Panc1 (cell line): ENCODE data around the gene SLC38A10. TPM values are rescaled to one million over a fixed set of nuclear protein-coding genes. Genes with fewer than 3 reads are reported as not detected.

Experiments
- ATAC-seq: fragments of 200-7000 bp; cut with Tn5 transposase; 2 replicates; pipeline ENCODE4 v1.9.1; 2020; ENCODE audit warnings: mild to moderate bottlenecking, moderate library complexity
- BruUV-seq: library from RNA; stranded (reverse); fragments of 400-500 nt; replicated peaks from 2 replicates; lab custom pipeline; 2021; lab: Mats Ljungman, UMichigan
- CTCF ChIA-PET: fragments of 300-600 bp; sonication (Branson Sonifier 250); formaldehyde crosslinking; loops from one replicate; lab custom pipeline; 2022; ENCODE audit warnings: antibody characterized with exemption; lab: Charles Lee
- POLR2A ChIA-PET: fragments of 300-600 bp; sonication (Branson Sonifier 250); formaldehyde crosslinking; loops from one replicate; lab custom pipeline; 2022; ENCODE audit warnings: antibody characterized with exemption; lab: Charles Lee
- DNase-seq: peaks from one replicate; pipeline ENCODE4 v3.0.0-alpha.2; 2010; ENCODE audit warnings: low read depth, low spot score
- H3K27ac ChIP-seq: 2 replicates; pipeline ENCODE4 v1.5.1; 2011; ENCODE audit warnings: mild to moderate bottlenecking, low read length, inconsistent platforms
- H3K27me3 ChIP-seq: fragments of 200-500 bp; sonication (Bioruptor generic); 2 replicates; pipeline ENCODE4 v1.6.0; 2014; ENCODE audit warnings: low read length, inconsistent platforms; ENCODE audit not compliant: control insufficient read depth, insufficient read depth
- H3K36me3 ChIP-seq: fragments of 200-500 bp; sonication (Bioruptor generic); 2 replicates; pipeline ENCODE4 v1.5.1; 2014; ENCODE audit warnings: inconsistent platforms, mild to moderate bottlenecking, low read length, moderate library complexity; ENCODE audit not compliant: control insufficient read depth, insufficient read depth
- H3K4me1 ChIP-seq: 2 replicates; pipeline ENCODE4 v1.5.1; 2011; ENCODE audit warnings: inconsistent platforms, mild to moderate bottlenecking, low read length, moderate library complexity; ENCODE audit not compliant: control insufficient read depth, insufficient read depth
- H3K4me3 ChIP-seq, 2 experiments: 2 replicates each; pipeline ENCODE4 v1.5.1; 2011 to 2012; ENCODE audit warnings: low read depth in 2 of 2, low read length in 2 of 2, mild to moderate bottlenecking in 2 of 2, inconsistent platforms in 1 of 2, moderate library complexity in 1 of 2
- H3K9me3 ChIP-seq: fragments of 200-500 bp; sonication (Bioruptor generic); 2 replicates; pipeline ENCODE4 v1.5.1; 2014; ENCODE audit warnings: low read depth, mild to moderate bottlenecking, inconsistent platforms, low read length, moderate library complexity; ENCODE audit not compliant: control insufficient read depth, insufficient read depth
- POLR2AphosphoS5 ChIP-seq: IDR thresholded peaks from 2 replicates; pipeline ENCODE4 v1.6.1; 2012; ENCODE audit warnings: mild to moderate bottlenecking, low read depth, low read length, moderate library complexity
- SIN3A ChIP-seq: IDR thresholded peaks from 2 replicates; pipeline ENCODE4 v1.6.1; 2012; ENCODE audit warnings: low read depth, mild to moderate bottlenecking, low read length, moderate library complexity, borderline replicate concordance; ENCODE audit not compliant: insufficient read depth
- TCF7L2 ChIP-seq: IDR thresholded peaks from 2 replicates; pipeline ENCODE4 v1.6.1; 2011; ENCODE audit warnings: mild to moderate bottlenecking, low read depth, low read length, inconsistent platforms
- in situ Hi-C: cut with HindIII; loops from 2 replicates; pipeline ENCODE4 v1.10.0; 2016; ENCODE audit warnings: low sequenced_read_pairs, low pct_unique_long_range_greater_than_20kb
- intact Hi-C: fragments of 100-400 bp; cut with micrococcal nuclease; formaldehyde crosslinking; loops from one replicate; pipeline ENCODE4 v1.10.0; 2022; ENCODE audit not compliant: unreplicated experiment
- total RNA-seq: library from RNA; stranded (reverse); gene quantifications from one replicate; pipeline ENCODE4 v1.2.1, GENCODE V29; 2021; ENCODE audit not compliant: unreplicated experiment
- TF ChIP-seq, protein P1 (sequence below), 2 experiments: IDR thresholded peaks; 2 replicates each; pipeline ENCODE4 v1.6.1; 2011 to 2012; ENCODE audit warnings: low read depth in 2 of 2, control low read depth in 1 of 2, low read length in 1 of 2, mild to moderate bottlenecking in 1 of 2, moderate library complexity in 1 of 2; ENCODE audit not compliant: insufficient read depth in 1 of 2
- TF ChIP-seq, protein P2 (sequence below): fragments of 450-650 bp; IDR thresholded peaks from 2 replicates; pipeline ENCODE4 v1.5.1; 2017; ENCODE audit warnings: mild to moderate bottlenecking

SLC38A10 gene
- total RNA-seq, 1 experiment from 2014 or later = 188 TPM

DNA sequence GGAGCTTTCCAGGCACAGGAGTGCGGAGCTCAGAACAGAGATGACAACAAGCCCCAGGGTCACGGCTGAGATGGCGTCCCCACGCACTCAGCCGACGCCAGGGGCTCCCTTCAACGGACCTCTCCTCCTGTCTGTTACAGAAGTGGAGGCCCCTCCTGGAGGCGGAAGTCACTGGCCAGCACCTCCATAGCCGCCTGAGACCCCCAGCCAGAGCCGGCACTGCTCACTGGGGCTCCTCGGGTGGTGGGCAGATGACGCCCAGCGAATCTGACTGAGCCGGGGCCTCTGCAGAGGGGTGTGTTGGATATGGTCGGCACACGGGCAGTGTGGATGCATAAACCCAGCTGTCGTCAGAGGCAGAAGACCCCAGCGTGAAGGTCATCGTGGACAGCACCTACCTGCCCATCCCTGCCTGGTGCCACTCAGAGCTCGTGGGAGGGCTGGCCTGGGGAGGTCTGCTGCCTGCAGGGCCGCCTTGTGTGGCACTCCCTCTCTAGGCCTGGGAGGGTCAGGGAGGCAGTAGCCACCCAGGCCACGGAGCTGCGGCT lies 36.0 kb downstream of the SLC38A10 start:
- DNase-seq (no peak), ATAC-seq (no peak)
- Histone ChIP-seq H3K27me3 (no peaks in the 10 kb centered on the region), H3K4me1 (peaks cover 3% of the 10 kb centered on the region), H3K9me3 (no peaks in the 10 kb centered on the region), H3K4me3 (no peak overlapping the region), H3K36me3 (peaks cover 10% of the 10 kb centered on the region; the same call in 1 of the 2 replicates), H3K27ac (no peak overlapping the region)
- in situ Hi-C loops (no loop called here), intact Hi-C loops (loop anchor here (10.0 kb wide), 1 partner anchor 226 kb away; no protein-coding TSS in a partner anchor)
- no peak for TF ChIP-seq TCF7L2
- no peak for TF ChIP-seq POLR2AphosphoS5
- TF ChIP-seq SIN3A = no peak
- TF ChIP-seq, protein P1, sequence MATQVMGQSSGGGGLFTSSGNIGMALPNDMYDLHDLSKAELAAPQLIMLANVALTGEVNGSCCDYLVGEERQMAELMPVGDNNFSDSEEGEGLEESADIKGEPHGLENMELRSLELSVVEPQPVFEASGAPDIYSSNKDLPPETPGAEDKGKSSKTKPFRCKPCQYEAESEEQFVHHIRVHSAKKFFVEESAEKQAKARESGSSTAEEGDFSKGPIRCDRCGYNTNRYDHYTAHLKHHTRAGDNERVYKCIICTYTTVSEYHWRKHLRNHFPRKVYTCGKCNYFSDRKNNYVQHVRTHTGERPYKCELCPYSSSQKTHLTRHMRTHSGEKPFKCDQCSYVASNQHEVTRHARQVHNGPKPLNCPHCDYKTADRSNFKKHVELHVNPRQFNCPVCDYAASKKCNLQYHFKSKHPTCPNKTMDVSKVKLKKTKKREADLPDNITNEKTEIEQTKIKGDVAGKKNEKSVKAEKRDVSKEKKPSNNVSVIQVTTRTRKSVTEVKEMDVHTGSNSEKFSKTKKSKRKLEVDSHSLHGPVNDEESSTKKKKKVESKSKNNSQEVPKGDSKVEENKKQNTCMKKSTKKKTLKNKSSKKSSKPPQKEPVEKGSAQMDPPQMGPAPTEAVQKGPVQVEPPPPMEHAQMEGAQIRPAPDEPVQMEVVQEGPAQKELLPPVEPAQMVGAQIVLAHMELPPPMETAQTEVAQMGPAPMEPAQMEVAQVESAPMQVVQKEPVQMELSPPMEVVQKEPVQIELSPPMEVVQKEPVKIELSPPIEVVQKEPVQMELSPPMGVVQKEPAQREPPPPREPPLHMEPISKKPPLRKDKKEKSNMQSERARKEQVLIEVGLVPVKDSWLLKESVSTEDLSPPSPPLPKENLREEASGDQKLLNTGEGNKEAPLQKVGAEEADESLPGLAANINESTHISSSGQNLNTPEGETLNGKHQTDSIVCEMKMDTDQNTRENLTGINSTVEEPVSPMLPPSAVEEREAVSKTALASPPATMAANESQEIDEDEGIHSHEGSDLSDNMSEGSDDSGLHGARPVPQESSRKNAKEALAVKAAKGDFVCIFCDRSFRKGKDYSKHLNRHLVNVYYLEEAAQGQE (IDR thresholded peaks at IDR 0.05; ENCODE audit: insufficient read depth in 1 of 2, low read depth in 2 of 2, low read length in 1 of 2) = no peak
- TF ChIP-seq, protein P2, sequence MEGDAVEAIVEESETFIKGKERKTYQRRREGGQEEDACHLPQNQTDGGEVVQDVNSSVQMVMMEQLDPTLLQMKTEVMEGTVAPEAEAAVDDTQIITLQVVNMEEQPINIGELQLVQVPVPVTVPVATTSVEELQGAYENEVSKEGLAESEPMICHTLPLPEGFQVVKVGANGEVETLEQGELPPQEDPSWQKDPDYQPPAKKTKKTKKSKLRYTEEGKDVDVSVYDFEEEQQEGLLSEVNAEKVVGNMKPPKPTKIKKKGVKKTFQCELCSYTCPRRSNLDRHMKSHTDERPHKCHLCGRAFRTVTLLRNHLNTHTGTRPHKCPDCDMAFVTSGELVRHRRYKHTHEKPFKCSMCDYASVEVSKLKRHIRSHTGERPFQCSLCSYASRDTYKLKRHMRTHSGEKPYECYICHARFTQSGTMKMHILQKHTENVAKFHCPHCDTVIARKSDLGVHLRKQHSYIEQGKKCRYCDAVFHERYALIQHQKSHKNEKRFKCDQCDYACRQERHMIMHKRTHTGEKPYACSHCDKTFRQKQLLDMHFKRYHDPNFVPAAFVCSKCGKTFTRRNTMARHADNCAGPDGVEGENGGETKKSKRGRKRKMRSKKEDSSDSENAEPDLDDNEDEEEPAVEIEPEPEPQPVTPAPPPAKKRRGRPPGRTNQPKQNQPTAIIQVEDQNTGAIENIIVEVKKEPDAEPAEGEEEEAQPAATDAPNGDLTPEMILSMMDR = no peak
- CTCF ChIA-PET = interaction anchor here (1.1 kb wide), 1 partner anchor 139 kb away, joined by 6 read pairs; no protein-coding TSS in a partner anchor
- no TSS peak for BruUV-seq
- POLR2A ChIA-PET = no interaction called here

DNA sequence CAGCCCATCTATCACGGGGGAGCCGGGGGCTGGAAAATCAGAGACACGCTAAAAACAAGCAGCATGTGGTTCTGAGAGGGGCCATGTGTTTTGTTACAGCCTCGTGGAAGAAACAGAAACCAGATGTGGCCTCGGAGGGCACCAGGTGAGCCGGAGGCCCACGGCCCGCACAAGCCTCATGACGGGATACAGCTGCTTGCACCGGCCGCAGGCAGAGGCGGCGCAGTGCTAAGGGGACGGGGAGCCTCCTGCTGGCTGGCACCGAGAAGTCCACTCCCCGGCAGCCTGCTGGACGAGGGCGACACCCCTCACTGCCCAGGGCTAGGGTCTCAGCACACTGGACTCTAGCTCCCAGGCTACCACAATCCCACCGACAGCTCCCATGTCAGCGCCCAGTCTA lies 36.8 kb downstream of the SLC38A10 start:
- Histone ChIP-seq H3K4me1 (peaks cover 3% of the 10 kb centered on the region), H3K27ac (no peak overlapping the region), H3K36me3 (peaks cover 10% of the 10 kb centered on the region; the same call in 1 of the 2 replicates), H3K27me3 (no peaks in the 10 kb centered on the region), H3K4me3 (no peak overlapping the region), H3K9me3 (no peaks in the 10 kb centered on the region)
- intact Hi-C loops = loop anchor here (10.0 kb wide), 1 partner anchor 227 kb away; no protein-coding TSS in a partner anchor
- POLR2A ChIA-PET = no interaction called here
- ATAC-seq (no peak), DNase-seq (no peak)
- no TSS peak for BruUV-seq
- TF ChIP-seq, protein P2 = no peak; the same call in 1 of the 2 replicates
- TF ChIP-seq TCF7L2 (no peak), POLR2AphosphoS5 (no peak), SIN3A (no peak)
- TF ChIP-seq, protein P1 (IDR thresholded peaks at IDR 0.05; ENCODE audit: insufficient read depth in 1 of 2, low read depth in 2 of 2, low read length in 1 of 2) = no peak
- CTCF ChIA-PET = interaction anchor here (1.1 kb wide), 1 partner anchor 139 kb away, joined by 6 read pairs; no protein-coding TSS in a partner anchor
- in situ Hi-C loops = no loop called here
